K562 (cell line): Measurements from ENCODE around the gene GLP1R. TPM values are rescaled to one million over a fixed set of nuclear protein-coding genes. Genes with fewer than 3 reads are reported as not detected.

Source experiments
- BRD9 ChIP-seq: fragments of 450-650 bp; IDR thresholded peaks from 2 replicates; pipeline ENCODE4 v1.6.1; 2018; ENCODE audit warnings: low read depth; ENCODE audit not compliant: partially characterized antibody
- COPS2 ChIP-seq: fragments of 450-650 bp; conservative IDR thresholded peaks from 2 replicates; pipeline ENCODE4 v1.6.1; 2016; ENCODE audit warnings: mild to moderate bottlenecking, moderate library complexity
- CTBP1 ChIP-seq: fragments of 450-650 bp; IDR thresholded peaks from 2 replicates; pipeline ENCODE4 v1.6.1; 2016; ENCODE audit warnings: borderline replicate concordance
- DDX20 ChIP-seq: fragments of 450-650 bp; IDR thresholded peaks from 2 replicates; pipeline ENCODE4 v1.6.1; 2016; ENCODE audit warnings: missing genetic modification characterization, low read depth, mild to moderate bottlenecking, missing compliant biosample characterization, moderate library complexity
- HEY1 ChIP-seq: fragments of 250-450 bp; sonication (Bioruptor Pico); IDR thresholded peaks from 2 replicates; pipeline ENCODE4 v1.5.0; 2020; ENCODE audit warnings: mild to moderate bottlenecking, moderate library complexity, borderline replicate concordance
- IFI16 ChIP-seq: fragments of 250-450 bp; sonication (Bioruptor Pico); IDR thresholded peaks from 2 replicates; pipeline ENCODE4 v2.1.2; 2022; ENCODE audit warnings: mild to moderate bottlenecking, inconsistent platforms
- MYC ChIP-seq, 2 experiments: fragments of 250-450 bp in 1 of 2; sonication (Bioruptor Pico) in 1 of 2; IDR thresholded peaks; 2 replicates each; pipeline versions ENCODE4 v1.5.1 to v1.6.1; 2012 to 2021; ENCODE audit warnings: low read depth in 2 of 2, borderline replicate concordance in 1 of 2, improper control_type of control experiment in 1 of 2, low read length in 1 of 2, mild to moderate bottlenecking in 1 of 2, moderate library complexity in 1 of 2
- NBN ChIP-seq: fragments of 450-650 bp; IDR thresholded peaks from 2 replicates; pipeline ENCODE4 v1.6.1; 2016; ENCODE audit warnings: low read depth, mild to moderate bottlenecking
- NCOA4 ChIP-seq: fragments of 450-650 bp; IDR thresholded peaks from 2 replicates; pipeline ENCODE4 v1.6.1; 2018; ENCODE audit warnings: mild to moderate bottlenecking; ENCODE audit not compliant: partially characterized antibody
- RBFOX2 ChIP-seq: fragments of 200-400 bp; formaldehyde crosslinking; IDR thresholded peaks from 2 replicates; pipeline ENCODE4 v1.6.1; 2017; ENCODE audit warnings: low read depth, mild to moderate bottlenecking, low read length, moderate library complexity
- SMARCC2 ChIP-seq: fragments of 450-650 bp; IDR thresholded peaks from 2 replicates; pipeline ENCODE4 v1.6.1; 2017; ENCODE audit warnings: antibody characterized with exemption, moderate library complexity, mild to moderate bottlenecking, low read depth
- SMARCE1 ChIP-seq: fragments of 450-650 bp; IDR thresholded peaks from 2 replicates; pipeline ENCODE4 v1.7.1; 2016; ENCODE audit warnings: mild to moderate bottlenecking
- SRSF3 ChIP-seq: fragments of 200-400 bp; formaldehyde crosslinking; IDR thresholded peaks from 2 replicates; pipeline ENCODE4 v1.6.1; 2016; ENCODE audit warnings: mild to moderate bottlenecking, low read length, moderate library complexity; ENCODE audit not compliant: insufficient read depth
- ZBTB2 ChIP-seq: fragments of 450-650 bp; IDR thresholded peaks from 2 replicates; pipeline ENCODE4 v1.6.1; 2016; ENCODE audit warnings: antibody characterized with exemption
- ZNF133 ChIP-seq: fragments of 250-450 bp; sonication (Bioruptor Pico); IDR thresholded peaks from 2 replicates; pipeline ENCODE4 v1.4.0; 2020; ENCODE audit warnings: mild to moderate bottlenecking
- ZNF3 ChIP-seq: fragments of 250-450 bp; sonication (Bioruptor Pico); IDR thresholded peaks from 2 replicates; pipeline ENCODE4 v1.5.0; 2021; ENCODE audit warnings: mild to moderate bottlenecking, moderate library complexity
- ZNF639 ChIP-seq, 2 experiments: fragments of 200-800 bp in 1 of 2; sonication (Bioruptor generic) in 1 of 2; sonication (generic) in 1 of 2; formaldehyde crosslinking in 1 of 2; IDR thresholded peaks in 1 of 2; conservative IDR thresholded peaks in 1 of 2; 2 replicates each; pipeline versions ENCODE4 v1.5.0 to v1.6.1; 2016 to 2020; ENCODE audit warnings: missing compliant biosample characterization in 1 of 2, missing genetic modification characterization in 1 of 2, missing genetic modification reagents in 1 of 2
- ZNF785 ChIP-seq: fragments of 250-450 bp; sonication (Bioruptor Pico); IDR thresholded peaks from 2 replicates; pipeline ENCODE4 v1.4.0; 2020; ENCODE audit warnings: mild to moderate bottlenecking
- ZSCAN32 ChIP-seq: fragments of 450-650 bp; formaldehyde crosslinking; IDR thresholded peaks from 2 replicates; pipeline ENCODE4 v1.4.0; 2020; ENCODE audit warnings: mild to moderate bottlenecking, moderate library complexity
- polyA plus RNA-seq, 8 experiments: library from polyadenylated mRNA; depleted of rRNA in 4 of 8; stranded (reverse) in 5 of 8; unstranded in 3 of 8; fragments of >200 nt; fragmentation: Nextera tagmentation in 2 of 8; fragmentation: Illumina TruSeq in 1 of 8; extraction: Ambion mirVana in 2 of 8; extraction: Trizol in 1 of 8; gene quantifications; 2 replicates each; pipeline versions ENCODE4 v1.2.1 to v1.2.3, GENCODE V29; 2011 to 2014; ENCODE audit warnings: inconsistent platforms in 1 of 8, missing spikeins in 1 of 8
- total RNA-seq, 7 experiments: library from RNA; depleted of rRNA in 6 of 7; stranded (reverse); fragments of >200 nt in 6 of 7; fragmentation: Illumina TruSeq in 2 of 7; extraction: Trizol in 2 of 7; gene quantifications; 2 replicates each; pipeline versions ENCODE4 v1.2.1 to v1.2.3, GENCODE V29; 2011 to 2021; ENCODE audit warnings: low replicate concordance in 1 of 7

GLP1R gene
- total and polyA plus RNA-seq, 9 of the 15 experiments (the other 6 are each of a cell fraction or from before 2014, with no cell fraction given) = not detected

- peak; percentile 68; the same call in 1 of the 2 replicates for TF ChIP-seq MYC (IDR thresholded peaks at IDR 0.05; ENCODE audit: low read depth, low read length)
- TF ChIP-seq MYC (CRISPR knock-in tag; IDR thresholded peaks at IDR 0.05; ENCODE audit: borderline replicate concordance, low read depth) = 0 out of 2 replicates have a peak, but pooled peaks have one; percentile 80
- peak; percentile 23; the same call in 1 of the 2 replicates for TF ChIP-seq SMARCE1
- peak in 1 of 2 experiments; percentile 89; a peak in 2 of 4 replicates for TF ChIP-seq ZNF639 (CRISPR knock-in tag; conservative IDR thresholded peaks at IDR 0.05 in 1 of 2, IDR thresholded peaks at IDR 0.05 in 1 of 2)
- no peak for TF ChIP-seq COPS2
- no peak for TF ChIP-seq ZNF133
- TF ChIP-seq ZNF785 (CRISPR knock-in tag) = no peak
- TF ChIP-seq ZBTB2 = peak; percentile 99
- no peak for TF ChIP-seq DDX20 (tag)
- no peak for TF ChIP-seq NCOA4
- no peak for TF ChIP-seq HEY1 (CRISPR knock-in tag)
- TF ChIP-seq RBFOX2 = peak; percentile 98
- TF ChIP-seq CTBP1 = peak; percentile 100
- TF ChIP-seq BRD9 = peak; percentile 22
- no peak for TF ChIP-seq SRSF3
- TF ChIP-seq ZNF3 = no peak
- peak; percentile 91 for TF ChIP-seq NBN
- TF ChIP-seq ZSCAN32 (CRISPR knock-in tag) = 0 out of 2 replicates have a peak, but pooled peaks have one; percentile 12
- no peak for TF ChIP-seq IFI16 (CRISPR knock-in tag)
- TF ChIP-seq SMARCC2 = no peak
These were observed 66.4 kb downstream of the GLP1R start, which contains the start of gene SAYSD1 (continued) for GRCh38 chr6:39114704-39115599.
